ENCODE results near the gene FOXP1. TPM values are rescaled to one million over a fixed set of nuclear protein-coding genes. Genes with fewer than 3 reads are reported as not detected.

FOXP1 gene
- total RNA-seq, 1 donor from 2014 or later = 33.2 TPM

DNA sequence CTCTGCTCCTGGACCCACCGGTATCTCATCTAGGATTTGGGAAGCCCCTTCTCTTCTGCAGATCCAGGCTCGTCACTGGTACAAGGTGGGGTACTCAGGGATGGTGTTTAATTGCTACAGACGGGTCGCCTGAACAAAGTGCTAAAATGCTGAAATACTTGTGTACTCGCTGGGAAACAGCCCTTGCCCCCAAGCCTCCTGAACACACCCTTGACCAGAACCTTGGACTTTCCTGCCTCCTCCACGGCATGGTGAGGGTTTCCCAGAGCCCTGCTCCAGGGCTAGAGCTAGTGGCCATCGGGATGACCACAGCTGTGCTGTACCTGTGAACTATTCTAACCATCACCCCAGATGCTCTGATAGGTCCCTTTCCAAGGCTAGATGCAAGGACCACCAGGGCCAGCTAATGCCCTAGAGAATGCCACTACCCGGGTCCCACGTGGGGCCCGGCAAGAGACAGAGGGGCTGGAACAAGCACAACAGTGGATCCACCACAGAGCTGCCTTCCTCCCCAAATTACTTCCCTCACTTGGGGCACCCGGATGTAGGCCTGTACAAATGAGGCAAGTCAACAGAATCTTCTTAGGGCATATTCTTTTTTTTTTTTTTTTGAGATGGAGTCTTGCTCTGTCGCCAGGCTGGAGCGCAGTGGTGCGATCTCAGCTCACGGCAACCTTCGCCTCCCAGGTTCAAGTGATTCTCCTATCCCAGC is 267.3 kb downstream of the FOXP1 start:
- Histone ChIP-seq H3K27me3 (ENCODE audit: control insufficient read depth, insufficient read depth, low read length) (no peaks in the 10 kb centered on the region), H3K4me3 (ENCODE audit: low read depth, low read length) (no peak overlapping the region), H3K36me3 (ENCODE audit: control insufficient read depth, insufficient read depth, low read length) (no peaks in the 10 kb centered on the region)
- FAIRE-seq = no peak
- no peak for DNase-seq (ENCODE audit: low read depth)
- TF ChIP-seq, protein P1, sequence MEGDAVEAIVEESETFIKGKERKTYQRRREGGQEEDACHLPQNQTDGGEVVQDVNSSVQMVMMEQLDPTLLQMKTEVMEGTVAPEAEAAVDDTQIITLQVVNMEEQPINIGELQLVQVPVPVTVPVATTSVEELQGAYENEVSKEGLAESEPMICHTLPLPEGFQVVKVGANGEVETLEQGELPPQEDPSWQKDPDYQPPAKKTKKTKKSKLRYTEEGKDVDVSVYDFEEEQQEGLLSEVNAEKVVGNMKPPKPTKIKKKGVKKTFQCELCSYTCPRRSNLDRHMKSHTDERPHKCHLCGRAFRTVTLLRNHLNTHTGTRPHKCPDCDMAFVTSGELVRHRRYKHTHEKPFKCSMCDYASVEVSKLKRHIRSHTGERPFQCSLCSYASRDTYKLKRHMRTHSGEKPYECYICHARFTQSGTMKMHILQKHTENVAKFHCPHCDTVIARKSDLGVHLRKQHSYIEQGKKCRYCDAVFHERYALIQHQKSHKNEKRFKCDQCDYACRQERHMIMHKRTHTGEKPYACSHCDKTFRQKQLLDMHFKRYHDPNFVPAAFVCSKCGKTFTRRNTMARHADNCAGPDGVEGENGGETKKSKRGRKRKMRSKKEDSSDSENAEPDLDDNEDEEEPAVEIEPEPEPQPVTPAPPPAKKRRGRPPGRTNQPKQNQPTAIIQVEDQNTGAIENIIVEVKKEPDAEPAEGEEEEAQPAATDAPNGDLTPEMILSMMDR (IDR thresholded peaks at IDR 0.05; ENCODE audit: insufficient read depth, low read length, severe bottlenecking) = no peak

DNA sequence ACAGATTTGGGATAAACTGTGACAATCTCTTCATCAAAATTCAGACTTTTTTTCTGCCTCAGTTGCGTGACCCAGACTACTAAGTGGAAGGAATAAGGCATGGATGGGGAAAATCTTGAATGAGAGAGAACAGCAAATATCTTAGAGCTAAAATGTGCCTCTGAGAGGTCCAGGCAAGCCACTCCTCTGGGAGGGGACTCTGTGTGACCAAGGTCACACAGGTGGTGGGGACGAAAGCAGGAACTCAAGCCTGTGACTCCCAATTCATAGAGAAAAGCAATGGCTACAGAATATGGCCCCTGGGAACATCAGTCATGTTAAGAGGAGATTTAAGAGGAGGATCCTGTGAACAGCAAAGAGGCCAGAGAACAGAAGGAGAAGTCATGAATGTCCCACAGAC is 268.1 kb downstream of the FOXP1 start:
- TF ChIP-seq, protein P1 (IDR thresholded peaks at IDR 0.05; ENCODE audit: insufficient read depth, low read length, severe bottlenecking) = no peak
- no peaks in the 10 kb centered on the region for H3K36me3 ChIP-seq (ENCODE audit: control insufficient read depth, insufficient read depth, low read length)
- DNase-seq (ENCODE audit: low read depth) (no peak), FAIRE-seq (no peak)
- H3K27me3 ChIP-seq (ENCODE audit: control insufficient read depth, insufficient read depth, low read length) = no peaks in the 10 kb centered on the region
- H3K4me3 ChIP-seq (ENCODE audit: low read depth, low read length) = no peak overlapping the region

DNA sequence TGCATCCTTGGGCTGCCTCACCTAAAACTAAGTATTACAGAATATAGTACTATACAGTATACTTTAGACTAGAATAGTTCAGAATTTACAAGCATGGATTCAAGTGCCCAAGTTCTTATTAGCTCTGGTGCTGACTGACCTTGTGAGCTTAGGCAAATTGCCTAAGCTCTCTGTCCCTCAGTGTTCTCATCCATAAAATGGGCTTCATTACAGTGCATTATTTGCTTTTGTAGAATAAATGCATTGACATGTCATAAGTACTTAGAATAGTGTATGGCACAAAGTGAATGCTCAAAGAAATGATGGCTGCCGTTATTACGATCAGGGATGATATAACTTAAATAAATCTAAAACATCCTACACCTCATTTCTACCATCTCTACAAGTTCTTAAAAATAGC is 269.7 kb downstream of the FOXP1 start:
- H3K36me3 ChIP-seq (ENCODE audit: control insufficient read depth, insufficient read depth, low read length) = no peaks in the 10 kb centered on the region
- no peak for FAIRE-seq

DNA sequence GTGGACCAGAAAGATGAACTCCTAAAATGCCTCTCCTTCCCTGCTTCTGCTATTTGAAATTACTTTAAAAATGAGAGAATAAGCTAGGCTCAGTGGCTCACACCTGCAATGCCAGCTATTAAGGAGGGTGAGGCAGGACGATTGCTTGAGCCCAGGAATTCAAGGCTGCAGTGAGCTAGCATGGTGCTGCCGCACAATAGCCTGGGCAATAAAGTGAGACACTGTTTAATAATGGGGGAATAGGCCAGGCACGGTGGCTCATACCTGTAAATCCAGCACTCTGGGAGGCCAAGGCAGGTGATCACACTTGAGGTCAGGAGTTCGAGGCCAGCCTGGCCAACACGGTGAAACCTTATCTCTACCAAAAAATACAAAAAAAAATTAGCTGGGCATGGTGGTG is 271.1 kb downstream of the FOXP1 start:
- no peak overlapping the region for H3K4me3 ChIP-seq (ENCODE audit: low read depth, low read length)
- TF ChIP-seq, protein P1 (IDR thresholded peaks at IDR 0.05; ENCODE audit: insufficient read depth, low read length, severe bottlenecking) = no peak
- no peaks in the 10 kb centered on the region for H3K36me3 ChIP-seq (ENCODE audit: control insufficient read depth, insufficient read depth, low read length)
- H3K27me3 ChIP-seq (ENCODE audit: control insufficient read depth, insufficient read depth, low read length) = no peaks in the 10 kb centered on the region
- FAIRE-seq = no peak
- DNase-seq (ENCODE audit: low read depth) = no peak

More for the DNA sequence above, 269.7 kb downstream of the FOXP1 start:
- DNase-seq (ENCODE audit: low read depth) = no peak
- Histone ChIP-seq H3K27me3 (ENCODE audit: control insufficient read depth, insufficient read depth, low read length) (no peaks in the 10 kb centered on the region), H3K4me3 (ENCODE audit: low read depth, low read length) (no peak overlapping the region)
- TF ChIP-seq, protein P1 (IDR thresholded peaks at IDR 0.05; ENCODE audit: insufficient read depth, low read length, severe bottlenecking) = no peak

DNA sequence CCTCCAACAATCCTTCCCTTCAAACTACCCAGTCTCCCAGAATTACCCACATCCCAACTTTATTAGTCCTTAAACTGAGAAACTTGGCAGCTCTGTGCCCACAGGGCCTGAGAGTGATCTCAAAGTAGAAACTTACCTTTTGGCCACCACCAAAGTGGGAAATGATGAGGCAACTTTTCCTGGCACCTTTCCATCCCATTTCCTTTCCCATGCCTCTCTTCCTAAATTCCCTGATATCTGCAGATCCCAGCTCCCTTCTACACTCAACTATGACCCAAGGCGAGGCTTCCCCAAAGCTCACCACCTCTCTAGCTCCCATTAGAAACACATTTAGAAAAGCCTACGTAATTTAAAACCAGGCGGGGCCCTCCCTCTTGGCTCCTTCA is 271.9 kb downstream of the FOXP1 start:
- DNase-seq (ENCODE audit: low read depth) (peak; percentile 41), FAIRE-seq (no peak)
- no peaks in the 10 kb centered on the region for H3K36me3 ChIP-seq (ENCODE audit: control insufficient read depth, insufficient read depth, low read length)
- no peak overlapping the region for H3K4me3 ChIP-seq (ENCODE audit: low read depth, low read length)
- H3K27me3 ChIP-seq (ENCODE audit: control insufficient read depth, insufficient read depth, low read length) = no peaks in the 10 kb centered on the region
- TF ChIP-seq, protein P1 (IDR thresholded peaks at IDR 0.05; ENCODE audit: insufficient read depth, low read length, severe bottlenecking) = no peak

Measured in bronchial epithelial cell (primary cell).